PC-9 (cell line): ENCODE results near the gene ARX. TPM values are rescaled to one million over a fixed set of nuclear protein-coding genes. Genes with fewer than 3 reads are reported as not detected.

Experiments
- BruUV-seq: library from RNA; stranded (reverse); fragments of 400-500 nt; replicated peaks from 2 replicates; lab custom pipeline; 2021; lab: Mats Ljungman, UMichigan
- CTCF ChIA-PET: fragments of 300-600 bp; sonication (Branson Sonifier 250); formaldehyde crosslinking; loops from one replicate; lab custom pipeline; 2022; ENCODE audit warnings: antibody characterized with exemption; lab: Charles Lee
- POLR2A ChIA-PET: fragments of 300-600 bp; sonication (Branson Sonifier 250); formaldehyde crosslinking; loops from one replicate; lab custom pipeline; 2022; ENCODE audit warnings: antibody characterized with exemption; ENCODE audit not compliant: unreplicated experiment; lab: Charles Lee
- DNase-seq, 2 experiments: peaks; one replicate each; pipeline versions ENCODE4 v3.0.0 to v3.0.0-alpha.2; 2015 to 2022; ENCODE audit warnings: mixed read lengths in 1 of 2
- H2AFZ ChIP-seq: fragments of 200-600 bp; sonication (generic); 2 replicates; pipeline ENCODE4 v1.8.1; 2017; ENCODE audit warnings: antibody characterized with exemption
- H3F3A ChIP-seq: fragments of 200-600 bp; sonication (generic); 2 replicates; pipeline ENCODE4 v1.8.1; 2017; ENCODE audit warnings: antibody characterized with exemption, mild to moderate bottlenecking, low read depth; ENCODE audit not compliant: insufficient read depth
- H3K27ac ChIP-seq: fragments of 200-600 bp; sonication (generic); 2 replicates; pipeline ENCODE4 v1.6.1; 2016; ENCODE audit warnings: mixed run types
- H3K27me3 ChIP-seq: fragments of 200-600 bp; sonication (generic); 2 replicates; pipeline ENCODE4 v1.6.1; 2016; ENCODE audit warnings: low read depth, mixed run types; ENCODE audit not compliant: insufficient read depth
- H3K36me3 ChIP-seq: fragments of 200-600 bp; sonication (generic); 2 replicates; pipeline ENCODE4 v1.6.1; 2016; ENCODE audit warnings: low read depth, mixed run types
- H3K4me1 ChIP-seq: fragments of 200-600 bp; sonication (generic); replicated peaks from 2 replicates; pipeline ENCODE4 v1.6.1; 2016; ENCODE audit warnings: mixed run types; ENCODE audit not compliant: insufficient read depth
- H3K4me2 ChIP-seq: fragments of 200-600 bp; sonication (generic); 2 replicates; pipeline ENCODE4 v1.6.1; 2017; ENCODE audit warnings: mixed run types
- H3K4me3 ChIP-seq: fragments of 200-600 bp; sonication (generic); 2 replicates; pipeline ENCODE4 v1.6.1; 2016; ENCODE audit warnings: mixed run types
- H3K79me2 ChIP-seq: fragments of 200-600 bp; sonication (generic); 2 replicates; pipeline ENCODE4 v1.6.1; 2017; ENCODE audit warnings: low read depth, mixed run types
- H3K9me2 ChIP-seq: fragments of 200-600 bp; sonication (generic); 2 replicates; pipeline ENCODE4 v1.8.1; 2017; ENCODE audit warnings: mild to moderate bottlenecking; ENCODE audit not compliant: insufficient read depth
- H3K9me3 ChIP-seq: fragments of 200-600 bp; sonication (generic); 2 replicates; pipeline ENCODE4 v1.8.1; 2016; ENCODE audit warnings: low read depth; ENCODE audit not compliant: insufficient read depth
- H4K20me1 ChIP-seq: fragments of 200-600 bp; sonication (generic); 2 replicates; pipeline ENCODE4 v1.8.1; 2017; ENCODE audit not compliant: insufficient read depth
- EZH2 ChIP-seq: fragments of 200-600 bp; sonication (generic); IDR thresholded peaks from 2 replicates; pipeline ENCODE4 v1.8.0; 2017; ENCODE audit warnings: antibody characterized with exemption, low read depth
- intact Hi-C: fragments of 100-400 bp; cut with micrococcal nuclease; formaldehyde crosslinking; loops from one replicate; pipeline ENCODE4 v1.10.0; 2022; ENCODE audit not compliant: unreplicated experiment
- total RNA-seq: library from RNA; stranded (reverse); gene quantifications from 2 replicates; pipeline ENCODE4 v1.2.3, GENCODE V29; 2021
- TF ChIP-seq, protein P1 (sequence below): fragments of 200-600 bp; sonication (generic); conservative IDR thresholded peaks from 2 replicates; pipeline ENCODE4 v1.6.1; 2017; ENCODE audit warnings: mixed run types, antibody characterized with exemption, mild to moderate bottlenecking, moderate library complexity

ARX gene
- total RNA-seq, 1 experiment from 2014 or later, result not detected

DNA sequence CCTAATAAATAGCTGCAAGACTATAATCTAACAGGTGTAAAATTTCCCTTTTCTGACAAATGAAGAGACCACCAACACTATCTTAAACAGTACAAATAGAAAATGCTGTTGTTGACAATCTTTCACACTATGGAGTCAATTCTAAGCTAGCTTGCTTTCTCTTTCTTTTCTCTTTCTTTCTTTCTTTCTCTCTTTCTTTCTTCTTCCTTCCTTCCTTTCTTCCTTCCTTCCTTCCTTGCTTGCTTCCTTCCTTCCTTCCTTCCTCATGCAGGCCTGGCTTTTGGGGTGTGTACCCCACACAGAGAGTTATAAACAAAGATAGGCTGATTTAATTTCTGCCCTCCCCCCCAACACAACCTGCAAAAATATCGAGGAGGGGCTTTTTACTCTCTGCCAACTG lies 8.1 kb upstream of the ARX start:
- Histone ChIP-seq H2AFZ (no peak overlapping the region), H3F3A (no peaks in the 10 kb centered on the region), H3K4me1 (peaks cover 5% of the 10 kb centered on the region; the same call in 1 of the 2 replicates), H3K4me3 (no peak overlapping the region), H3K27me3 (peaks cover 13% of the 10 kb centered on the region; the same call in 1 of the 2 replicates), H3K27ac (no peak overlapping the region), H3K36me3 (no peaks in the 10 kb centered on the region), H3K9me2 (no peaks in the 10 kb centered on the region), H4K20me1 (no peaks in the 10 kb centered on the region), H3K79me2 (no peaks in the 10 kb centered on the region), H3K4me2 (no peak overlapping the region), H3K9me3 (no peaks in the 10 kb centered on the region)
- intact Hi-C loops, result no loop called here
- POLR2A ChIA-PET, result no interaction called here
- TF ChIP-seq, protein P1, sequence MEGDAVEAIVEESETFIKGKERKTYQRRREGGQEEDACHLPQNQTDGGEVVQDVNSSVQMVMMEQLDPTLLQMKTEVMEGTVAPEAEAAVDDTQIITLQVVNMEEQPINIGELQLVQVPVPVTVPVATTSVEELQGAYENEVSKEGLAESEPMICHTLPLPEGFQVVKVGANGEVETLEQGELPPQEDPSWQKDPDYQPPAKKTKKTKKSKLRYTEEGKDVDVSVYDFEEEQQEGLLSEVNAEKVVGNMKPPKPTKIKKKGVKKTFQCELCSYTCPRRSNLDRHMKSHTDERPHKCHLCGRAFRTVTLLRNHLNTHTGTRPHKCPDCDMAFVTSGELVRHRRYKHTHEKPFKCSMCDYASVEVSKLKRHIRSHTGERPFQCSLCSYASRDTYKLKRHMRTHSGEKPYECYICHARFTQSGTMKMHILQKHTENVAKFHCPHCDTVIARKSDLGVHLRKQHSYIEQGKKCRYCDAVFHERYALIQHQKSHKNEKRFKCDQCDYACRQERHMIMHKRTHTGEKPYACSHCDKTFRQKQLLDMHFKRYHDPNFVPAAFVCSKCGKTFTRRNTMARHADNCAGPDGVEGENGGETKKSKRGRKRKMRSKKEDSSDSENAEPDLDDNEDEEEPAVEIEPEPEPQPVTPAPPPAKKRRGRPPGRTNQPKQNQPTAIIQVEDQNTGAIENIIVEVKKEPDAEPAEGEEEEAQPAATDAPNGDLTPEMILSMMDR, result no peak
- TF ChIP-seq EZH2, result no peak
- no peak for DNase-seq
- CTCF ChIA-PET, result no interaction called here
- BruUV-seq, result no TSS peak

DNA sequence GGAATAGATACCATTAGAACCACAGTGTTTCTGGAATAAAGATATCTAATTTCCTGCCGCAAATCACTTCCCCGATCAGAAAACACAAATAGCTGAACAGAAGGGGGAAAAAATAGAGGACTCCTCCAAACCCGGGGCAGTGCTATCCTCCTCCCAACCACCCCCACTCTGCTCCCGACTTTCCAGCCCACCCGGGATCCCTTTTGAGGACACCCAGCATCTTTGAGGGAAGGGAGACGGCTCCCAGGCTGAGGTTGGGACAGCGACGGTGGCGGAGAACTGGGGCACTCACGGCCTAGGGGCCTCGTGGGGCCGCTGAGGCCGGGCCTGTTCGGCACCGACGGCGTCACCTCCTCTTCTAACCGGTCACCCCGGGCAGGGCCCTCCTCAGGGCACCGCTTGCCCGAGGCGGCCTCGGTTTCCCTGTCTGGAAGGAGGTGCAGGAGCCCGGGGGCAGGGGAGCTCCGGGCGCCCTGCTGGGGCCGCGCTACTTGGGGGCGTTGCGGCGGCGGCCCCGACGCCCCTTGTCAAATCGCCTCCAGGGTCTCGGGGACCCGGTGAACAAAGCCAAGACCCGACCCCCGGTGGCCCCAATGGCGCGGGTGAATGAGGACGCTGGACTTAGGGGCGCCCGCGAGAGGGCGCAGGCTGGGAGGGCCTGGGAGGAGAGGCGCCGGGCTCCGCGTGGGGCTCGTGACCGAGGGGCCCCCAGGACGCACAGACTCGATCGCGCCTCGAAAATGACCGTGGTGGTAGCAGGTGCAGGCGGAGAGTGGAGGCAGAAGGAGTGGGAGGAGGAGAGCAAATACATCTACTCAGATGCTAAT lies 6.9 kb upstream of the ARX start:
- no peaks in the 10 kb centered on the region for H4K20me1 ChIP-seq
- peaks cover 13% of the 10 kb centered on the region; the same call in 1 of the 2 replicates for H3K27me3 ChIP-seq
- no peaks in the 10 kb centered on the region for H3K9me3 ChIP-seq
- no peaks in the 10 kb centered on the region for H3K9me2 ChIP-seq
- H3K4me2 ChIP-seq, result no peak overlapping the region
- H3K4me1 ChIP-seq, result no peaks in the 10 kb centered on the region
- no TSS peak for BruUV-seq
- no peak overlapping the region for H2AFZ ChIP-seq
- no peaks in the 10 kb centered on the region for H3F3A ChIP-seq
- ChIA-PET CTCF (no interaction called here), POLR2A (no interaction called here)
- TF ChIP-seq EZH2, result no peak
- TF ChIP-seq, protein P1, result no peak
- H3K79me2 ChIP-seq, result no peaks in the 10 kb centered on the region
- H3K4me3 ChIP-seq, result no peak overlapping the region
- no peak for DNase-seq
- H3K36me3 ChIP-seq, result no peaks in the 10 kb centered on the region
- intact Hi-C loops, result no loop called here
- H3K27ac ChIP-seq, result no peak overlapping the region

DNA sequence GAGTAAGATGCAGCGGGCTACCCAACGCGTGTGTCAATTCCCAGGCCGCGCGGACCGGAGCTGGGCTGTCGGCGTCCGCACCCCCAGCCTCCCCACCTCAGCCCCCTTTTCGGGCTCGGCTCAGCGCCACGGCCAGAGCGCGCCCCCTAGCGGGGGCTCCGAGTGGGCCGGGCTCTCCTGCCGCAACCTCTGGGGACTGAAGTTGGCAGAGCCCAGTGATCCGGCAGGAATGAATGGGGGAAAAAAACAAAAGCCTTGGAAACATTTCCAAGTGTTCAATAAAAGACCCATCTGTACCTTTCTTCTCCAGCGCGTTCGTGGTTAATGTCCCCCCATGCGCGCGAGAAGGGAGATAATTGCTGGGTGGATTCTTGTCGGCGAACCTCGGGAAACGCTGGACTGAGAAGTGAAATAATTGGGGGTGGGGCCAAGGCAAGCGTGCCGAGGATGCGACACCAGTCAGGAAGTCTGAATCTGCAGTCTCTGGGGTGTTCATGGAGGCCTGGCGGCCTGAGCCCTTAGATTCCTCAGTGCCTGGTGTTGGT lies 5.2 kb upstream of the ARX start:
- POLR2A ChIA-PET, result no interaction called here
- no peak overlapping the region for H3K4me2 ChIP-seq
- intact Hi-C loops, result no loop called here
- TF ChIP-seq EZH2, result no peak
- TF ChIP-seq, protein P1, result peak; percentile 43; the same call in 1 of the 2 replicates
- H3K27ac ChIP-seq, result no peak overlapping the region
- H3K36me3 ChIP-seq, result no peaks in the 10 kb centered on the region
- DNase-seq, result peak in 1 of 2 experiments; percentile 40
- no TSS peak for BruUV-seq
- CTCF ChIA-PET, result interaction anchor here (1.4 kb wide), 1 partner anchor 182 kb away, joined by 4 read pairs; no protein-coding TSS in a partner anchor
- no peaks in the 10 kb centered on the region for H3F3A ChIP-seq
- no peaks in the 10 kb centered on the region for H4K20me1 ChIP-seq
- H3K79me2 ChIP-seq, result no peaks in the 10 kb centered on the region
- no peaks in the 10 kb centered on the region for H3K9me3 ChIP-seq
- no peak overlapping the region for H3K4me3 ChIP-seq
- H3K4me1 ChIP-seq, result no peaks in the 10 kb centered on the region
- H3K27me3 ChIP-seq, result peaks cover 13% of the 10 kb centered on the region; the same call in 1 of the 2 replicates
- no peak overlapping the region for H2AFZ ChIP-seq
- no peaks in the 10 kb centered on the region for H3K9me2 ChIP-seq
